Iris pigment epithelial cell (primary cell): ENCODE results near the gene SCARF1.

Experiments used
- DNase-seq: peaks from one replicate; pipeline ENCODE4 v3.0.0-alpha.2; 2011; ENCODE audit warnings: low read depth

SCARF1 gene

GRCh38 chr17:1648963-1649843, 3.7 kb upstream of the SCARF1 start:
- peak; percentile 92 for DNase-seq

GRCh38 chr17:1648173-1648962, 2.8 kb upstream of the SCARF1 start:
- DNase-seq: no peak

- DNase-seq: no peak
Measured at GRCh38 chr17:1647802-1648171, 2.3 kb upstream of the SCARF1 start.

DNA sequence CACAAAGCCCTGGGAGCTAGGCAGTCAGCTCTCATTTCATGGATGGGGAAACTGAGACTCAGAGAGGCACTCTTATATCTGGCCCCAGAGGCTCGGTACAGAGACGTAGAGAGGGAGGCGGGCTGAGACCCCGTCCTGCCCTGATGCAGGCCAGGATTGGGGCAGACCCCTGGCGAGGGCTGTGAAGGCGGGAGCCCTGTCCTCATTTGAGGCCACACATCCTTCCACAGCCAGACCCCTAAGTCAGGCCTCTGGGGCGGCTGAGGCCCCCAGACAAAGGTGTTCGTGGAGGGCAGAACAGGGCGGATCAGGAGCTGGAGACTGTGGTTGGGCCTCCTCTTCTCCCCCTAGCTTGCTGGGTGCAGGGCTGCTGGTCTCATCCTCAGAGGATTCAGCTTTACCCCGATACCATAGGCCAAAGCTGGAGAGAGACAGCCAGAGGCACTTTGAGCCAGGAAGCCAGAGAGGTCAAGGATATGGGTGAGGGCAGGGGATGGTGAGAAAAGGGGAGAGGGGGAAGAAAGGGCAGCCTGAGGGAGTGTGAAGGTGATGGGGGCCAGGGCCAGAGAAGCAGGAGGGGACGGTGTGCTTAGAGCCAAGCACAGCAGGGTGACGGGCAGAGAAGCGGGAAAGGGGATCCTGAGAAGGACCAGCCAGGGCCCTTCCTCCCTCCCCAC, 805 bp upstream of the SCARF1 start:
- DNase-seq: no peak

DNA sequence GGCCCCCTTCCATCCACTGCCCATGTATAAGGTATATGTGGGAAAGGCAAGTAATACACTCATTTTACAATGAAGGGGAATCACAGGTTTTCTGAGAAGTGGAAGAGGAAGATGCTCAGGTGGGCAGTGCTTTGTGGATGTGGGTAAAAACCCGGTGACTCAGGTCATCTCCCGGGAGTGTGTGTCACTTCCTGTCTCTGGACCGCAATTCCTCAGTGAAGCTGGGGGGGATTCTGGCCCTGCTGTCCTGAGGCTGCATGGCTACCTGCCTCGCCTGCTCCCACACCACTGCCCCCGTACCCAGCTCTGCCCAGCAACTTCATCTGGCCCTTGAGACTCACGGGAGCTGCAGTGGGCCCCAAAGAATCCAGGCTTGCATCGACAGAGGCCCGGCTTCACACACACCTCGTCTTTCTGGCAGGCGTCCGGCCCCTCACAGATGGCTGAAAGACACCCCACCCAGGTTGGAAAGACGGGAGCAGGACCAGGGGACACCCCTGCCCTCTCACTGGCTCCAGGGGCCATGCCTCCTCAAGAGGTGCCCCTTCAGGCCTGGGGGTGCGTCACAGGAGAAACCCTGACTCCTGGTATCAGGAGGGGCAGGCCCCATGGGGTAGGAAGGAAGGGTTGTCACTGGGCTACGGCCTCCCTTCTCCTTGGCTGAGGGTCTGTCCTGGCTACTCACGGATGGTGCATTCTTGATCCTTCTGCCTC, 882 bp downstream of the SCARF1 start:
- peak; percentile 63 for DNase-seq

DNA sequence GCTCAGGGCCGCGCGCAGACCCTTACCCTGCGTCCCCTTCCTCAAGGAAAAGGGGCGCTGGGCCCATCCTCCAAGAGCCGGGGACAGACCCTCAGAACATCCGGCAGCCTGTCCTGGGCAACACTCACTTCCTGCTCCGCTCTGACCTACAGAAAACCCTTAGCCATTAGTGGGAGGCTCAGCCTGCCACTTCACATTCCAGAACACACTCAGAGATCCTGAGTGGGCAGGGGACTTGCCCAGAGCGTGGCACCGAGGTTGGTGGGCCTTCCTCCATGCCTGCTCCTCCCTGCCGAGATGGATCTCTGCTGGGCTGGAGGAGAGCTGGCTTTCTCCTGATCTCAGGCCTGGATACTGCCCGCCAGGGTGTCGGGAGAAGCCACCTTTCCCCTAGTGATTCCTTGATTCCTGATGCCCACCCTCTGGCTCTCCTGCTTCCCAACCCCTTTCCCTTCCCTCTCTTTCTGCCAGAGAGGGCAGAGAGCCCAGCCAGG, 1.5 kb downstream of the SCARF1 start:
- no peak for DNase-seq

DNA sequence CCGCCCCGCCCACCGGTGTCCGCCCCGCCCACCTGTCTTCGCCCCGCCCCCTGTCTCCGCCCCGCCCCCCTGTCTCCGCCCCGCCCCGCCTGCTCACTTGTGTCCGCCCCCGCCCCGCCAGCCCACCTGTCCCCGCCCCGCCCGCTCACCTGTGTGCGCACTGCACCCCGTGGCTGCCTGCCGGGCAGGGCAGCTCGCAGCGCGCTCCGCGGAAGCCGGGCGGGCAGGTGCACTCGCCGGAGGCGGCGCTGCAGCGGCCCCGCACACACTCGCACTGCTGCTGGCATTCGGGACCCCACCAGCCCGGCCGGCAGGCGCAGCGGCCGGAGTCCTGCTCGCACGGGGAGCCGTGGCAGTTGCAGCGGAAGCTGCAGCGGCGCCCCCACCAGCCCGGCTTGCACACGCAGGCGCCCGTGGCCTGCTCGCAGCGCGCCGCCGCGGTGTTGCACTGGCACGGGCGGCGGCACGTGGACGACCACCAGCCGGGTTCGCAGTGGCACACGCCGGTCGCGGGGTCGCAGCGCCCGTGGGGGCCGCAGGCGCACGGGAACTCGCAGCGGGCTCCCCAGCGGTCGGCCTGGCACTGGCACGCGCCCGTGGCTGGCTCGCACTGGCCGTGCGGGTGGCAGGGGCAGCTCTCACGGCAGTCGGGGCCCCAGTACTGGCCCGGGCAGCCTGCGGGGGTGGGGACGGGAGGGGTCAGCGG, 2.1 kb downstream of the SCARF1 start:
- no peak for DNase-seq

GRCh38 chr17:1641065-1641403, 4.5 kb downstream of the SCARF1 start:
- DNase-seq: no peak

DNA sequence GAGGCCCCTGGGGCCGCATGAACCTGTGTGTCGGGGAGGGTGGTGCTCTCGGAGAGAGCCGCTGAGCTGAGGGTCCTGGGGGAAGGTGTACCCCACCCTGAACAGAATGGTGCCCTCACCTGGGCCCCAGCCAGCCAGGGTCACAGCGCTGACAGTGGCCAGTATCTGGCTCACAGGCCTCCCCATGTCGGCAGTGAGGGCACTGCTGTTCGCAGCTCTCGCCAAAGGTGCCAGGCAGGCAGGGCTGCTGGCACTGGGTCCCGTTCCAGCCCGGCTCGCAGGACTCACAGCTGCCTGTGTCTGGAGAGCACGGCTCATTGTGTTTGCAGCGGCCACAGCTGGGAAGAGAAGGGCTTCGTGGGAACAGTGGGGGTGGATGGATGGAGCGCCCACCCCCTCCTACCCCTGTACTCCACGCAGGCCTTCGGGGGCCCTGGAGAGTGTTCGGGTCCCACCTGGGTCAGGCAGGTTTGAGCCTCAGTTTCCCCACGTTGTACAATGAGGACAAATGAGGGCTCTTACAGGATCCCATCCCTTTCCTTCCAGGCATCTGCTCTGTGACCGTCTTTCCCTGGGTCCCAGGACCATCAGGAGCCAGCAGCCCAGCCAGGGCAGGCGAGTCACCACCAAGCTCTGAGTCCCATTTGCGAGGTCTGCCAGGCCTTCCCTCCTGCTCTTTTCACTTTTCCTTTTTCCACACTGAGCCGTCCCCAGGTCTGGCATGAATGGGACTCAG, 5.0 kb downstream of the SCARF1 start:
- no peak for DNase-seq

DNA sequence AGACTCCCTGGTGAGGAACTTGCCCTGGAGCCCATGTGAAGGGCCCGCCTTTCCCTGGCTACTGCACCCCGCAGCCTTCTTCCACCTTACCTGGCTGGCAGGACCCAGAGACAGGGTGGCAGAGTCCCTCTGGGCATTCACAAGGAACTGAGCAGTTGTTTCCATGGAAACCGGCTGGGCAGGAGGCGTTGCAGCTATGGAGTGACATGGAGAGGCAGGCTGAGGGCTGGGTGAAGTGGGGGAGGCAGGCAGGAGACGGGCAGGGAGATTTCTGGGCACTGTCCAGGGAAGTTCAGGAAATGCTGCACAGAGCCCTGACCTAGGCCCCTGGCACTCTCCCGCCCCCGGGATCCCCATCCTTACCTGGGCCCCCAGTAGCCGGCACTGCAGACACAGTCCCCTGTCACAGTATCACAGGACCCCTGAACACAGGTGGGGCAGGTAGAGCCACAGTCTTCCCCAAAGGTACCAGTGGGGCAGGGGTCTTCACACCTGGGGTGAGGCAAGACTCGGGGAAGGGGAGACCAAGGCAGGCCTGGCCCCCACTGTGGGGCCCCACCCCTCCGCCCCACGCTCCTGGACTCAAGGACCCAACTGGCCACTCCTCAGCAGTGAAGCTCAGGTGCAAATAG, 5.9 kb downstream of the SCARF1 start:
- DNase-seq: no peak

DNA sequence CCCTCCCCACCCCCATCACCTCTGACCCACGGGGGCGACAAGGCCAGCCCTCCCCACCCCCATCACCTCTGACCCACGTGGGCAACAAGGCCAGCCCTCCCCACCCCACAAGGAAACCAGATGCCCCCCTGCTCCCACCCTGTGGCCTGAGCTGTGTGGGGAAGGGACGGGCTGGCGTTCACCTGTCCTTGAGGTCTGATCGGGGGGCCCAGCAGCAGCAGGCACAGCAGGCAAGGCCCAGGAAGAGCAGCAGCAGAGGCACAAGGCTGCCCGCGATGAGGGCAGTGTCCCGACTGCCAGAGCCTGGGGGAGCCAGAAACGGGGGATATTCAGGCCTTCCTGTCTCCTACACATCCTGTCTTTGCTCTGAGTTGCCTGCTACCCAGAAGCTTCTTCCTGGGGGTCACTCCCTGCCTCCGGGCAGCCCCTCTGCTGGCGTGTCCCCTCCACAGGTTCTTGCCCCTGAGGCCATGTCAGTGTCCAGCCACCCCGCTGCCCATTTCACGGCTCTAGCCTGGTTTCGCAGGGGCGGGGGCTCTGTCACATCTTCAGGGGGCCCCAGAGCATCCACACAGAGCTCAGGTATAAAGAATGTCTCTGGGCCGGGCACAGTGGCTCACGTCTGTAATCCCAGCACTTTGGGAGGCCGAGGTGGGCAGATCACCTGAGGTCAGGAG, 6.8 kb downstream of the SCARF1 start:
- no peak for DNase-seq

DNA sequence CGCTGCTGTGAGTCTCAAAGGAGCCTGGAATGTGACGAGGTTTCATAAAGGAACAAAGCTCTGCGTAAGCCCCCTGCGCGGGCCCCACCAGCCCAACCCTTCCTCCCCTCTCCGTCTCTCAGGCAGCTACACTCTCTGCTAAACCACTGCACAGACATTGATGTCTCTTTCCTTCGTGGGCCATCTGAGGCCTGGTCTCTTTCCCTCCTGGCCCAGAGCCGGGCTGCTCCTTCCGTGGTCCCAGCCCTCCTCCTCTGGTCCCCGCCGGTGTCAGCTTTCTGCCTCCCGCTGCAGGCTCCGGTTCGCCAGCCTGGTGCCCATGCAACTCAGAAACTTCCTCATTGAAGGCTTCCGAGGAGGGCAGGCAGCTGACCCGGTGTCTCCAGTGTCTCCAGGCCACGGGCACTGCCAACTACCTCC, 7.4 kb downstream of the SCARF1 start:
- no peak for DNase-seq

- no peak for DNase-seq
Measured at GRCh38 chr17:1636732-1637285, 8.7 kb downstream of the SCARF1 start.

GRCh38 chr17:1635675-1636465, 9.7 kb downstream of the SCARF1 start:
- no peak for DNase-seq

GRCh38 chr17:1634841-1635650, 10.5 kb downstream of the SCARF1 start:
- DNase-seq: no peak

- DNase-seq: no peak
Measured at GRCh38 chr17:1630662-1631061, 14.9 kb downstream of the SCARF1 start.

GRCh38 chr17:1629504-1630310, 15.8 kb downstream of the SCARF1 start:
- peak; percentile 33 for DNase-seq
